Cardiac fibroblast (primary cell): ENCODE measurements around the gene DPRX.

Experiments used
- DNase-seq, 2 donors: peaks; one replicate each; pipeline versions ENCODE4 v3.0.0 to v3.0.0-alpha.2; 2010; ENCODE audit warnings: low read depth in 2 of 2
- H3K4me3 ChIP-seq, 2 donors: replicated peaks in 1 of 2; 1 replicate in 1 of 2; 2 replicates in 1 of 2; pipeline ENCODE4 v1.5.1; 2011; ENCODE audit warnings: low read depth in 2 of 2, low read length in 2 of 2, mild to moderate bottlenecking in 2 of 2, moderate library complexity in 1 of 2
- CTCF ChIP-seq: IDR thresholded peaks from one replicate; pipeline ENCODE4 v1.5.1; 2011; ENCODE audit warnings: low read depth, mild to moderate bottlenecking, low read length, inconsistent platforms

DPRX gene

GRCh38 chr19:53655042-53655665 lies 23.4 kb downstream of the DPRX start:
- H3K4me3 ChIP-seq: no peak overlapping the region
- TF ChIP-seq CTCF: no peak
- DNase-seq: no peak

- H3K4me3 ChIP-seq: no peak overlapping the region
- no peak for TF ChIP-seq CTCF
- DNase-seq: no peak
Measured at GRCh38 chr19:53657330-53657729, 25.5 kb downstream of the DPRX start.

- H3K4me3 ChIP-seq: no peak overlapping the region
- DNase-seq: no peak
- no peak for TF ChIP-seq CTCF
Measured at GRCh38 chr19:53657778-53658177, 26.0 kb downstream of the DPRX start.

GRCh38 chr19:53659292-53659691 lies 27.5 kb downstream of the DPRX start:
- no peak overlapping the region for H3K4me3 ChIP-seq
- peak; percentile 33 for TF ChIP-seq CTCF
- peak; percentile 3 to 51 for DNase-seq

- no peak overlapping the region for H3K4me3 ChIP-seq
- no peak for DNase-seq
- no peak for TF ChIP-seq CTCF
Measured at GRCh38 chr19:53660584-53660983, 28.8 kb downstream of the DPRX start.

GRCh38 chr19:53662209-53662608 lies 30.4 kb downstream of the DPRX start:
- no peak for DNase-seq
- TF ChIP-seq CTCF: no peak
- no peak overlapping the region for H3K4me3 ChIP-seq

GRCh38 chr19:53664152-53664551 lies 32.4 kb downstream of the DPRX start:
- no peak overlapping the region for H3K4me3 ChIP-seq
- no peak for DNase-seq
- TF ChIP-seq CTCF: no peak
